Vagina (tissue), 2 donors: ENCODE data around the gene CD164L2. TPM values are rescaled to one million over a fixed set of nuclear protein-coding genes. Genes with fewer than 3 reads are reported as not detected.

ENCODE experiments used
- DNase-seq, 2 donors: peaks; one replicate each; pipeline ENCODE4 v3.0.0-alpha.2; 2017; ENCODE audit errors: extremely low spot score in 2 of 2
- H3K27ac ChIP-seq: fragments of 200-600 bp; sonication (generic); one replicate; pipeline ENCODE4 v1.5.1; 2019
- H3K27me3 ChIP-seq: fragments of 200-600 bp; sonication (generic); one replicate; pipeline ENCODE4 v1.5.1; 2019
- H3K36me3 ChIP-seq, 2 donors: fragments of 200-600 bp; sonication (generic); one replicate each; pipeline ENCODE4 v1.5.1; 2017 to 2019
- H3K4me1 ChIP-seq: fragments of 200-600 bp; sonication (generic); one replicate; pipeline ENCODE4 v1.5.1; 2019
- H3K4me3 ChIP-seq, 2 donors: fragments of 200-600 bp; sonication (generic); 1 replicate in 1 of 2; 2 replicates in 1 of 2; pipeline ENCODE4 v1.5.1; 2016 to 2019
- H3K9me3 ChIP-seq: fragments of 200-600 bp; sonication (generic); one replicate; pipeline ENCODE4 v1.5.1; 2019
- CTCF ChIP-seq, 3 experiments: fragments of 450-650 bp in 2 of 3; fragments of 200-600 bp in 1 of 3; sonication (generic) in 1 of 3; IDR thresholded peaks; one replicate each; pipeline ENCODE4 v1.5.1; 2017 to 2019; ENCODE audit warnings: antibody characterized with exemption in 3 of 3, mild to moderate bottlenecking in 2 of 3, moderate library complexity in 2 of 3
- POLR2A ChIP-seq, 2 donors: fragments of 450-650 bp; IDR thresholded peaks; one replicate each; pipeline ENCODE4 v1.6.1; 2017; ENCODE audit warnings: antibody characterized with exemption in 2 of 2, mild to moderate bottlenecking in 2 of 2, moderate library complexity in 2 of 2
- POLR2AphosphoS5 ChIP-seq, 2 donors: sonication (generic); formaldehyde crosslinking; IDR thresholded peaks; one replicate each; pipeline ENCODE4 v1.9.0; 2017; ENCODE audit warnings: antibody characterized with exemption in 2 of 2, mild to moderate bottlenecking in 2 of 2, low read depth in 1 of 2; ENCODE audit not compliant: insufficient read depth in 1 of 2
- intact Hi-C: fragments of 100-400 bp; cut with DNase I; formaldehyde crosslinking; loops from one replicate; pipeline ENCODE4 v1.15.1; 2023
- total RNA-seq: library from RNA; depleted of rRNA; stranded (reverse); fragments of >200 nt; gene quantifications from one replicate; pipeline ENCODE4 v1.2.3, GENCODE V29; 2016

The CD164L2 gene
- total RNA-seq, 1 donor from 2014 or later, result 7.6 TPM

GRCh38 chr1:27405074-27405473 is 21.9 kb upstream of the CD164L2 start:
- peaks cover 70% of the 10 kb centered on the region for H3K4me1 ChIP-seq
- H3K9me3 ChIP-seq, result no peaks in the 10 kb centered on the region
- no peaks in the 10 kb centered on the region for H3K27me3 ChIP-seq
- H3K27ac ChIP-seq, result peak overlapping the region; percentile 87
- intact Hi-C loops, result loop anchor here (5.0 kb wide), 1 partner anchor 82 kb away; no protein-coding TSS in a partner anchor
- no peak overlapping the region for H3K4me3 ChIP-seq
- peaks cover 0 to 36% of the 10 kb centered on the region in 2 donors for H3K36me3 ChIP-seq
- no peak for DNase-seq
- TF ChIP-seq POLR2AphosphoS5 (IDR thresholded peaks at IDR 0.05; ENCODE audit: insufficient read depth in 1 of 2, low read depth in 1 of 2) (peak in 1 of 2 donors; percentile 13), POLR2A (IDR thresholded peaks at IDR 0.05) (no peak)

- Histone ChIP-seq H3K27me3 (no peaks in the 10 kb centered on the region), H3K4me3 (peak overlapping the region in 1 of 2 donors; percentile 9), H3K36me3 (peaks cover 0 to 25% of the 10 kb centered on the region in 2 donors), H3K9me3 (no peaks in the 10 kb centered on the region), H3K4me1 (peaks cover 81% of the 10 kb centered on the region), H3K27ac (peak overlapping the region; percentile 87)
- intact Hi-C loops, result loop anchor here (5.0 kb wide), 1 partner anchor 203 kb away; no protein-coding TSS in a partner anchor
- TF ChIP-seq CTCF (IDR thresholded peaks at IDR 0.05) (no peak), POLR2AphosphoS5 (IDR thresholded peaks at IDR 0.05; ENCODE audit: insufficient read depth in 1 of 2, low read depth in 1 of 2) (no peak), POLR2A (IDR thresholded peaks at IDR 0.05) (no peak)
- no peak for DNase-seq
Observed at GRCh38 chr1:27403931-27404330, 20.8 kb upstream of the CD164L2 start.

GRCh38 chr1:27403065-27403726 is 20.1 kb upstream of the CD164L2 start:
- intact Hi-C loops, result loop anchor here (5.0 kb wide), 1 partner anchor 204 kb away; no protein-coding TSS in a partner anchor
- Histone ChIP-seq H3K4me3 (peak overlapping the region; percentile 9 to 21), H3K36me3 (peaks cover 0 to 19% of the 10 kb centered on the region in 2 donors), H3K27me3 (no peaks in the 10 kb centered on the region), H3K9me3 (no peaks in the 10 kb centered on the region), H3K27ac (peak overlapping the region; percentile 87), H3K4me1 (peaks cover 81% of the 10 kb centered on the region)
- TF ChIP-seq CTCF (IDR thresholded peaks at IDR 0.05) (peak in 1 of 3 experiments; percentile 18), POLR2AphosphoS5 (IDR thresholded peaks at IDR 0.05; ENCODE audit: insufficient read depth in 1 of 2, low read depth in 1 of 2) (peak; percentile 7 to 80), POLR2A (IDR thresholded peaks at IDR 0.05) (no peak)
- DNase-seq, result peak in 1 of 2 donors; percentile 95

- Histone ChIP-seq H3K4me3 (no peak overlapping the region), H3K4me1 (peaks cover 81% of the 10 kb centered on the region), H3K36me3 (peaks cover 0 to 10% of the 10 kb centered on the region in 2 donors), H3K27ac (peak overlapping the region; percentile 87), H3K27me3 (no peaks in the 10 kb centered on the region), H3K9me3 (no peaks in the 10 kb centered on the region)
- DNase-seq, result no peak
- TF ChIP-seq POLR2A (IDR thresholded peaks at IDR 0.05), result no peak
- TF ChIP-seq CTCF (IDR thresholded peaks at IDR 0.05), result peak; percentile 38 to 63 (median 46)
- peak; percentile 19 to 58 for TF ChIP-seq POLR2AphosphoS5 (IDR thresholded peaks at IDR 0.05; ENCODE audit: insufficient read depth in 1 of 2, low read depth in 1 of 2)
- intact Hi-C loops, result loop anchor here (5.0 kb wide), 1 partner anchor 205 kb away; no protein-coding TSS in a partner anchor
Observed at GRCh38 chr1:27402349-27402754, 19.2 kb upstream of the CD164L2 start.

- H3K36me3 ChIP-seq, result no peaks in the 10 kb centered on the region
- no peak for TF ChIP-seq POLR2A (IDR thresholded peaks at IDR 0.05)
- no peak for TF ChIP-seq POLR2AphosphoS5 (IDR thresholded peaks at IDR 0.05; ENCODE audit: insufficient read depth in 1 of 2, low read depth in 1 of 2)
- TF ChIP-seq CTCF (IDR thresholded peaks at IDR 0.05), result no peak
- H3K9me3 ChIP-seq, result no peaks in the 10 kb centered on the region
- H3K27me3 ChIP-seq, result no peaks in the 10 kb centered on the region
- intact Hi-C loops, result loop anchor here (5.0 kb wide), 1 partner anchor 206 kb away; no protein-coding TSS in a partner anchor
- H3K27ac ChIP-seq, result no peak overlapping the region
- H3K4me1 ChIP-seq, result peaks cover 67% of the 10 kb centered on the region
- no peak for DNase-seq
- H3K4me3 ChIP-seq, result no peak overlapping the region
Observed at GRCh38 chr1:27400963-27401341, 17.8 kb upstream of the CD164L2 start.
